Measurements from ENCODE around the gene ZBTB47. TPM values are rescaled to one million over a fixed set of nuclear protein-coding genes. Genes with fewer than 3 reads are reported as not detected.

ZBTB47 gene
- total and polyA plus RNA-seq, 2 donors (not counting 1 experiment from before 2014, with no cell fraction given), result 15.6 to 49.4 TPM

DNA sequence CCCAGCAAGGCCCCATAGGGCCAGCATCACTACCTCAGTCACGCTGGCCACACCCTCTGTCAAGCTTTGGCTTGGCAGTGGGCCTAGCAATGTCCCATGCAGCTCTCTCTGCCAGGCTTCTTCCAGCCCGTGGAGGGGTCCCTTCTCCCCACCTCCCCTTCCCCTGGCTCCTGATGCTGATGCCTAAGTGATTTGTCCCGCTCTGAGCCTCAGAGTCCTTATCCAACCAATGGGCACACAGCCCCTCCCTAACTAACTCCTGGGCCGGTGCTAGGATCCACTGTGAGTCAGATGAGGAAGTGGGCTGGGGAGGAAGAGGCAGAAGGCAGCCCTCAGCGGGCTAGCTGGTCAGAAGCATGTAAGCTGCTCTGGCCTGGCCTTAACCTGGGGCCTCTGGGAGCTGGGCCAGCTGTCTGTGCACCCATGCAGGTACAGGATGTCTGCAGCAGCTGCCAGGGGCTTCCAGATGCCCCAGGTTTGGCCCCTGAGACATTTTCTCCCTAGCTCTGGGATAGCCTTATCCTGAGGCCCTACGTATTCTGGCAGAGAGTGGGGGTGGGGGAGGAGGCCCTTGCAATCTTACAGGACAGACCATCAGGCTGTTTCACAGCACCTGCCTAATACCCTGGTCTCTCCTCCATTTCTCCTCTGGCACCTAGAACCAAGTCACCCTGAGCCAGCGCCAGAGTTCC is 740 bp upstream of the ZBTB47 start:
- H3K27ac ChIP-seq (ENCODE audit: insufficient read depth, low read length), result peak overlapping the region; percentile 80
- TF ChIP-seq, protein P1, sequence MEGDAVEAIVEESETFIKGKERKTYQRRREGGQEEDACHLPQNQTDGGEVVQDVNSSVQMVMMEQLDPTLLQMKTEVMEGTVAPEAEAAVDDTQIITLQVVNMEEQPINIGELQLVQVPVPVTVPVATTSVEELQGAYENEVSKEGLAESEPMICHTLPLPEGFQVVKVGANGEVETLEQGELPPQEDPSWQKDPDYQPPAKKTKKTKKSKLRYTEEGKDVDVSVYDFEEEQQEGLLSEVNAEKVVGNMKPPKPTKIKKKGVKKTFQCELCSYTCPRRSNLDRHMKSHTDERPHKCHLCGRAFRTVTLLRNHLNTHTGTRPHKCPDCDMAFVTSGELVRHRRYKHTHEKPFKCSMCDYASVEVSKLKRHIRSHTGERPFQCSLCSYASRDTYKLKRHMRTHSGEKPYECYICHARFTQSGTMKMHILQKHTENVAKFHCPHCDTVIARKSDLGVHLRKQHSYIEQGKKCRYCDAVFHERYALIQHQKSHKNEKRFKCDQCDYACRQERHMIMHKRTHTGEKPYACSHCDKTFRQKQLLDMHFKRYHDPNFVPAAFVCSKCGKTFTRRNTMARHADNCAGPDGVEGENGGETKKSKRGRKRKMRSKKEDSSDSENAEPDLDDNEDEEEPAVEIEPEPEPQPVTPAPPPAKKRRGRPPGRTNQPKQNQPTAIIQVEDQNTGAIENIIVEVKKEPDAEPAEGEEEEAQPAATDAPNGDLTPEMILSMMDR (conservative IDR thresholded peaks at IDR 0.05 in 1 of 2, IDR thresholded peaks at IDR 0.05 in 1 of 2; ENCODE audit: low read depth in 1 of 2, low read length in 2 of 2), result no peak
- no peak for TF ChIP-seq EZH2 (IDR thresholded peaks at IDR 0.05; ENCODE audit: low read length, missing control alignments)
- H3K36me3 ChIP-seq (ENCODE audit: control insufficient read depth, insufficient read depth, low read length), result peaks cover 1% of the 10 kb centered on the region
- H2AFZ ChIP-seq (ENCODE audit: low read length), result no peak overlapping the region
- peak overlapping the region; percentile 80 for H3K4me2 ChIP-seq (ENCODE audit: extremely low read depth, insufficient read depth, low read length)
- H3K27me3 ChIP-seq (ENCODE audit: control insufficient read depth, insufficient read depth, low read length), result no peaks in the 10 kb centered on the region
- peaks cover 32% of the 10 kb centered on the region for H3K79me2 ChIP-seq (ENCODE audit: control insufficient read depth, insufficient read depth, low read length)
- peak overlapping the region; percentile 60 to 82 (median 75) for H3K4me3 ChIP-seq (replicated peaks in 1 of 4; ENCODE audit: control extremely low read depth in 1 of 4, insufficient read depth in 1 of 4, low read depth in 3 of 4, low read length in 4 of 4)
- no peaks in the 10 kb centered on the region for H3K9me3 ChIP-seq (ENCODE audit: control insufficient read depth, insufficient read depth, low read depth, low read length)
- H3K9ac ChIP-seq (ENCODE audit: insufficient read depth, low read length), result no peak overlapping the region
- H4K20me1 ChIP-seq (ENCODE audit: control insufficient read depth, extremely low read depth, insufficient read depth, low read length), result no peaks in the 10 kb centered on the region
- peak; percentile 77 to 85 for DNase-seq (ENCODE audit: low read depth in 2 of 2)
- H3K4me1 ChIP-seq (ENCODE audit: control insufficient read depth, extremely low read depth, insufficient read depth, low read length), result peaks cover 33% of the 10 kb centered on the region

DNA sequence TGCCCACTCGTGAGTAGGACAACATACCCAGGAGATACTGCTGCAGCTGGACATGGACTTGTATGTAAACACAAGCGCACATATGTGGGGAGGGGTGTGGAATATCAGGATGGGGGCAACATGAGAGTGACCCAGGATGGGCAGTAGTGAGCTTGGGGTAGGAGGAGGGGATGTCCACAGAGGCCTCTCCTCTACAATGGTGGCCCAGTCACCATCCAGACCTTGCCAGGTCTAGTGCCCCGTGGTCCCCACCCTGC is 266 bp upstream of the ZBTB47 start:
- Histone ChIP-seq H3K4me2 (ENCODE audit: extremely low read depth, insufficient read depth, low read length) (peak overlapping the region; percentile 80), H3K27ac (ENCODE audit: insufficient read depth, low read length) (peak overlapping the region; percentile 80), H3K4me3 (replicated peaks in 1 of 4; ENCODE audit: control extremely low read depth in 1 of 4, insufficient read depth in 1 of 4, low read depth in 3 of 4, low read length in 4 of 4) (peak overlapping the region; percentile 60 to 82 (median 75)), H3K9ac (ENCODE audit: insufficient read depth, low read length) (peak overlapping the region; percentile 80), H3K4me1 (ENCODE audit: control insufficient read depth, extremely low read depth, insufficient read depth, low read length) (peaks cover 33% of the 10 kb centered on the region), H4K20me1 (ENCODE audit: control insufficient read depth, extremely low read depth, insufficient read depth, low read length) (no peaks in the 10 kb centered on the region), H2AFZ (ENCODE audit: low read length) (no peak overlapping the region), H3K79me2 (ENCODE audit: control insufficient read depth, insufficient read depth, low read length) (peaks cover 32% of the 10 kb centered on the region), H3K9me3 (ENCODE audit: control insufficient read depth, insufficient read depth, low read depth, low read length) (no peaks in the 10 kb centered on the region), H3K27me3 (ENCODE audit: control insufficient read depth, insufficient read depth, low read length) (no peaks in the 10 kb centered on the region), H3K36me3 (ENCODE audit: control insufficient read depth, insufficient read depth, low read length) (peaks cover 4% of the 10 kb centered on the region)
- DNase-seq (ENCODE audit: low read depth in 2 of 2), result no peak
- no peak for TF ChIP-seq EZH2 (IDR thresholded peaks at IDR 0.05; ENCODE audit: low read length, missing control alignments)
- TF ChIP-seq, protein P1 (conservative IDR thresholded peaks at IDR 0.05 in 1 of 2, IDR thresholded peaks at IDR 0.05 in 1 of 2; ENCODE audit: low read depth in 1 of 2, low read length in 2 of 2), result no peak

DNA sequence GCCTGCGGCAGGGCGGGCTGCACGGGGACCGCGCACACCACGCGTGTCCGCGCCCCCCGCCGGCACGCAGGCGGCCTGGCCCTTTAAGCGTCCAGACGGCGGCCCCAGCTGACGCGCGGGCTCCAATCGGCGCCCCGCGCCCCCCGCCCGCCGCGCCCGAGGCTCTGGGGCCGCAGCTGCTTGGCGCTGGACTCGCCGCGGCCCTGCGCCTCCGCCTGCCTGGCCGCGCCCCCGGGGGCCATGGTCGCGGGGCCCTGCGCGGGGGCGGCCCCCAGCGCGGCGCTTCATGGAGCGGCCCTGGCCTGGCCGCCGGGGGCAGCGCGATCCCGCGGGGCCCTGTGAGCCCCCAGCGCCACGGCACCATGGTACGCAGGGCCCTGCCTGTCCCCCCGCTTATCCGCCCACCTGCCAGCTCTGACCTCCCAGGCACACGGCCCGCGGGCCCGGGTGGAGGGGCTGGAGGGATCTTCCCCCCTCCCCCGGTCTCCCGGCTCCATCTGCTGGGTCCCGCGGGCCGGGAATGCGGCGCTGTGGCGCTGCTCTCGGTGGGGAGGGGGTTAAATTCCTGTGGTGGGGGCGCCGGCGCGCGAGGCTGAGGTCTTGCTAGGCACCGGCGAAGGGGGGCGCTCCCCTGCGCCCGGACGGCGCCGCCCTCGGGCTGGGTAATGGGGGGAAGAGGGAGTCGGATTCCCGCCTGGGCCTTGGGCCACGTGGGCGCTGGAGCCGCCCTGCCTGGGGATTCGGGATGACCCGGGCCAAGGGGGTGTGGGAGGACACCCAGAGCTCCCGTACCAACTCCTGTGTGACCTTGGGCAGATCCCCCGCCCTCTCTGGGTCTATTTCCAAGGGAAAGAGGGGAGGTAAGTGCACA is 1.1 kb downstream of the ZBTB47 start:
- Histone ChIP-seq H3K4me3 (replicated peaks in 1 of 4; ENCODE audit: control extremely low read depth in 1 of 4, insufficient read depth in 1 of 4, low read depth in 3 of 4, low read length in 4 of 4) (peak overlapping the region; percentile 60 to 82 (median 75)), H3K9me3 (ENCODE audit: control insufficient read depth, insufficient read depth, low read depth, low read length) (no peaks in the 10 kb centered on the region), H3K4me1 (ENCODE audit: control insufficient read depth, extremely low read depth, insufficient read depth, low read length) (peaks cover 34% of the 10 kb centered on the region), H3K79me2 (ENCODE audit: control insufficient read depth, insufficient read depth, low read length) (peaks cover 32% of the 10 kb centered on the region), H3K4me2 (ENCODE audit: extremely low read depth, insufficient read depth, low read length) (peak overlapping the region; percentile 84), H3K27ac (ENCODE audit: insufficient read depth, low read length) (peak overlapping the region; percentile 62), H2AFZ (ENCODE audit: low read length) (no peak overlapping the region), H3K9ac (ENCODE audit: insufficient read depth, low read length) (peak overlapping the region; percentile 80), H4K20me1 (ENCODE audit: control insufficient read depth, extremely low read depth, insufficient read depth, low read length) (no peaks in the 10 kb centered on the region), H3K27me3 (ENCODE audit: control insufficient read depth, insufficient read depth, low read length) (no peaks in the 10 kb centered on the region), H3K36me3 (ENCODE audit: control insufficient read depth, insufficient read depth, low read length) (peaks cover 12% of the 10 kb centered on the region)
- TF ChIP-seq, protein P1 (conservative IDR thresholded peaks at IDR 0.05 in 1 of 2, IDR thresholded peaks at IDR 0.05 in 1 of 2; ENCODE audit: low read depth in 1 of 2, low read length in 2 of 2), result peak in 1 of 2 donors; percentile 16
- no peak for TF ChIP-seq EZH2 (IDR thresholded peaks at IDR 0.05; ENCODE audit: low read length, missing control alignments)
- peak; percentile 58 to 62 for DNase-seq (ENCODE audit: low read depth in 2 of 2)

Data from fibroblast of lung (primary cell).